ENCODE results near the gene CYYR1.
A peak's percentile ranks its signal among the peaks of the same experiment; 100 is the strongest.

Gene CYYR1

GRCh38 chr21:26588446-26588845 lies 15.4 kb upstream of the CYYR1 start:
- TF ChIP-seq PATZ1 (CRISPR knock-in tag; IDR thresholded peaks at IDR 0.05; ENCODE audit: borderline replicate concordance) (no peak), CSDC2 (CRISPR knock-in tag; IDR thresholded peaks at IDR 0.05) (no peak), POU6F1 (CRISPR knock-in tag; IDR thresholded peaks at IDR 0.05; ENCODE audit: borderline replicate concordance, low read depth) (no peak), PPARA (CRISPR knock-in tag; IDR thresholded peaks at IDR 0.05; ENCODE audit: borderline replicate concordance) (no peak), ZFP3 (CRISPR knock-in tag; IDR thresholded peaks at IDR 0.05) (no peak), TSHZ2 (CRISPR knock-in tag; IDR thresholded peaks at IDR 0.05) (no peak), ZFP30 (CRISPR knock-in tag; IDR thresholded peaks at IDR 0.05) (no peak), BACH2 (CRISPR knock-in tag; IDR thresholded peaks at IDR 0.05; ENCODE audit: borderline replicate concordance) (no peak), ISL1 (CRISPR knock-in tag; IDR thresholded peaks at IDR 0.05) (no peak), OSR1 (CRISPR knock-in tag; IDR thresholded peaks at IDR 0.05) (no peak), GLIS3 (CRISPR knock-in tag; IDR thresholded peaks at IDR 0.05) (no peak), ZNF8 (CRISPR knock-in tag; IDR thresholded peaks at IDR 0.05) (no peak), ARNTL (CRISPR knock-in tag; IDR thresholded peaks at IDR 0.05; ENCODE audit: borderline replicate concordance, low read depth) (no peak), RARB (CRISPR knock-in tag; IDR thresholded peaks at IDR 0.05) (no peak), ZC3H10 (CRISPR knock-in tag; IDR thresholded peaks at IDR 0.05) (no peak), TOX (CRISPR knock-in tag; IDR thresholded peaks at IDR 0.05; ENCODE audit: borderline replicate concordance) (no peak), ZNF565 (CRISPR knock-in tag; conservative IDR thresholded peaks at IDR 0.05; ENCODE audit: low read depth) (no peak), TCF4 (CRISPR knock-in tag; IDR thresholded peaks at IDR 0.05; ENCODE audit: borderline replicate concordance) (no peak)

GRCh38 chr21:26587736-26588201 lies 14.7 kb upstream of the CYYR1 start:
- ATAC-seq = peak; percentile 92
- TF ChIP-seq GLIS3 (CRISPR knock-in tag; IDR thresholded peaks at IDR 0.05) (0 out of 2 replicates have a peak, but pooled peaks have one; percentile 70), PPARA (CRISPR knock-in tag; IDR thresholded peaks at IDR 0.05; ENCODE audit: borderline replicate concordance) (no peak), OSR1 (CRISPR knock-in tag; IDR thresholded peaks at IDR 0.05) (no peak), TSHZ2 (CRISPR knock-in tag; IDR thresholded peaks at IDR 0.05) (peak; percentile 97), SNAI2 (CRISPR knock-in tag; IDR thresholded peaks at IDR 0.05) (0 out of 2 replicates have a peak, but pooled peaks have one; percentile 8), BACH2 (CRISPR knock-in tag; IDR thresholded peaks at IDR 0.05; ENCODE audit: borderline replicate concordance) (no peak), RARB (CRISPR knock-in tag; IDR thresholded peaks at IDR 0.05) (peak; percentile 96), CSRNP3 (CRISPR knock-in tag; IDR thresholded peaks at IDR 0.05) (no peak; the same call in 1 of the 2 replicates), ARNTL (CRISPR knock-in tag; IDR thresholded peaks at IDR 0.05; ENCODE audit: borderline replicate concordance, low read depth) (no peak), ZC3H10 (CRISPR knock-in tag; IDR thresholded peaks at IDR 0.05) (peak; percentile 84; the same call in 1 of the 2 replicates), ZFP30 (CRISPR knock-in tag; IDR thresholded peaks at IDR 0.05) (no peak), ISL1 (CRISPR knock-in tag; IDR thresholded peaks at IDR 0.05) (peak; percentile 98), POU6F1 (CRISPR knock-in tag; IDR thresholded peaks at IDR 0.05; ENCODE audit: borderline replicate concordance, low read depth) (no peak), TCF4 (CRISPR knock-in tag; IDR thresholded peaks at IDR 0.05; ENCODE audit: borderline replicate concordance) (peak; percentile 97), TOX (CRISPR knock-in tag; IDR thresholded peaks at IDR 0.05; ENCODE audit: borderline replicate concordance) (peak; percentile 90), ZNF565 (CRISPR knock-in tag; conservative IDR thresholded peaks at IDR 0.05; ENCODE audit: low read depth) (no peak), ZNF70 (CRISPR knock-in tag; IDR thresholded peaks at IDR 0.05) (no peak), CSDC2 (CRISPR knock-in tag; IDR thresholded peaks at IDR 0.05) (0 out of 2 replicates have a peak, but pooled peaks have one; percentile 39), ZNF8 (CRISPR knock-in tag; IDR thresholded peaks at IDR 0.05) (0 out of 2 replicates have a peak, but pooled peaks have one; percentile 17), PATZ1 (CRISPR knock-in tag; IDR thresholded peaks at IDR 0.05; ENCODE audit: borderline replicate concordance) (peak; percentile 84; the same call in 1 of the 2 replicates), ZFP3 (CRISPR knock-in tag; IDR thresholded peaks at IDR 0.05) (0 out of 2 replicates have a peak, but pooled peaks have one; percentile 29)

More at GRCh38 chr21:26588446-26588845, 15.4 kb upstream of the CYYR1 start:
- no peak; the same call in 2 of the 3 replicates for ATAC-seq

All from SK-N-SH treated with all-trans-retinoic acid at 6 μM for 48 hours (cell line).